KG1 (cell line): ENCODE data around the gene CEBPZOS.

Source experiments
- DNase-seq: peaks from one replicate; lab custom pipeline; 2025; lab: John Stamatoyannopoulos, UW

The CEBPZOS gene

GRCh38 chr2:37232131-37232933, 36.0 kb downstream of the CEBPZOS start:
- DNase-seq, result no peak

GRCh38 chr2:37243435-37243834, 47.1 kb downstream of the CEBPZOS start:
- DNase-seq, result no peak

GRCh38 chr2:37244017-37244416, 47.7 kb downstream of the CEBPZOS start:
- DNase-seq, result no peak

- DNase-seq, result no peak
Measured at GRCh38 chr2:37244755-37245154, 48.5 kb downstream of the CEBPZOS start.

GRCh38 chr2:37246205-37246604, 49.9 kb downstream of the CEBPZOS start:
- DNase-seq, result no peak

- no peak for DNase-seq
Measured at GRCh38 chr2:37250869-37251740, 54.8 kb downstream of the CEBPZOS start.
